HCT116 (cell line): Measurements from ENCODE around the gene SH3D21. TPM values are rescaled to one million over a fixed set of nuclear protein-coding genes. Genes with fewer than 3 reads are reported as not detected.

ENCODE experiments used
- ATAC-seq: fragments of 200-7000 bp; cut with Tn5 transposase; 2 replicates; pipeline ENCODE4 v1.9.1; 2020; ENCODE audit warnings: mild to moderate bottlenecking, moderate library complexity
- Bru-seq: library from RNA; stranded (reverse); fragments of 400-500 nt; gene quantifications from one replicate; lab custom pipeline; 2021; lab: Mats Ljungman, UMichigan
- BruChase-seq, 2 experiments: library from RNA; stranded (reverse); fragments of 400-500 nt; gene quantifications; one replicate each; lab custom pipeline; 2021; lab: Mats Ljungman, UMichigan
- BruUV-seq: library from RNA; stranded (reverse); fragments of 400-500 nt; replicated peaks from 2 replicates; lab custom pipeline; 2021; lab: Mats Ljungman, UMichigan
- CTCF ChIA-PET: fragments of 300-600 bp; sonication (Branson Sonifier 250); formaldehyde crosslinking; loops from one replicate; lab custom pipeline; 2021; ENCODE audit warnings: antibody characterized with exemption; lab: Charles Lee
- POLR2A ChIA-PET: fragments of 300-600, 350-600 bp; sonication (Branson Sonifier 250); formaldehyde crosslinking; loops from one replicate; lab custom pipeline; 2021; ENCODE audit warnings: antibody characterized with exemption; lab: Charles Lee
- RAD21 ChIA-PET, 2 experiments: fragments of 300-600 bp; sonication (Branson Sonifier 250); formaldehyde crosslinking; loops; one replicate each; lab custom pipeline; 2023; ENCODE audit warnings: low total read pairs in 2 of 2; ENCODE audit not compliant: uncharacterized antibody in 2 of 2, unreplicated experiment in 2 of 2, low non-redundant PET in 1 of 2; lab: Charles Lee
- DNase-seq: peaks from one replicate; pipeline ENCODE4 v3.0.0-alpha.2; 2010; ENCODE audit warnings: low read depth, low spot score
- H2AFZ ChIP-seq: fragments of 200-600 bp; shearing (Covaris generic), sonication (generic); 2 replicates; pipeline ENCODE4 v1.6.1; 2017; ENCODE audit warnings: low read depth, mixed run types, mixed read lengths, antibody characterized with exemption, low read length; ENCODE audit not compliant: poor library complexity, severe bottlenecking
- H3K27ac ChIP-seq: 2 replicates; pipeline ENCODE4 v1.5.1; 2012; ENCODE audit warnings: low read depth, low read length
- H3K27me3 ChIP-seq: fragments of 200-600 bp; sonication (generic); 2 replicates; pipeline ENCODE4 v1.6.1; 2016; ENCODE audit warnings: mixed run types, low read length, mixed read lengths; ENCODE audit not compliant: insufficient read depth
- H3K36me3 ChIP-seq, 2 experiments: fragments of 200-500 bp in 1 of 2; fragments of 200-600 bp in 1 of 2; sonication (Bioruptor generic) in 1 of 2; sonication (generic) in 1 of 2; 2 replicates each; pipeline versions ENCODE4 v1.5.1 to v1.6.1; 2014 to 2016; ENCODE audit warnings: low read length in 2 of 2, inconsistent platforms in 1 of 2, mixed read lengths in 1 of 2, mixed run types in 1 of 2; ENCODE audit not compliant: insufficient read depth in 2 of 2, control insufficient read depth in 1 of 2
- H3K4me1 ChIP-seq, 2 experiments: fragments of 200-600 bp in 1 of 2; sonication (generic) in 1 of 2; 2 replicates each; pipeline versions ENCODE4 v1.5.1 to v1.6.1; 2012 to 2017; ENCODE audit warnings: low read length in 2 of 2, inconsistent platforms in 1 of 2, mild to moderate bottlenecking in 1 of 2, mixed read lengths in 1 of 2, mixed run types in 1 of 2, moderate library complexity in 1 of 2; ENCODE audit not compliant: insufficient read depth in 2 of 2, control insufficient read depth in 1 of 2
- H3K4me2 ChIP-seq: fragments of 200-600 bp; sonication (generic); 2 replicates; pipeline ENCODE4 v1.6.1; 2017; ENCODE audit warnings: mixed run types, low read length, mixed read lengths
- H3K4me3 ChIP-seq, 2 experiments: fragments of 200-600 bp in 1 of 2; sonication (generic) in 1 of 2; replicated peaks in 1 of 2; 2 replicates each; pipeline ENCODE4 v1.5.1; 2011 to 2016; ENCODE audit warnings: low read length in 2 of 2, control low read depth in 1 of 2, low read depth in 1 of 2, mild to moderate bottlenecking in 1 of 2, mixed read lengths in 1 of 2, mixed run types in 1 of 2
- H3K79me2 ChIP-seq: fragments of 200-600 bp; sonication (generic); 2 replicates; pipeline ENCODE4 v1.6.1; 2017; ENCODE audit warnings: mild to moderate bottlenecking, mixed run types, low read length, moderate library complexity, mixed read lengths; ENCODE audit not compliant: insufficient read depth
- H3K9ac ChIP-seq: fragments of 200-600 bp; sonication (generic); 2 replicates; pipeline ENCODE4 v1.6.1; 2016; ENCODE audit warnings: low read length, mixed read lengths
- H3K9me2 ChIP-seq: fragments of 200-600 bp; sonication (generic), shearing (Covaris generic); 2 replicates; pipeline ENCODE4 v1.6.1; 2017; ENCODE audit warnings: mixed run types, mild to moderate bottlenecking, moderate library complexity; ENCODE audit not compliant: insufficient read depth
- H3K9me3 ChIP-seq, 2 experiments: fragments of 200-500 bp in 1 of 2; fragments of 200-600 bp in 1 of 2; sonication (Bioruptor generic) in 1 of 2; sonication (generic) in 1 of 2; 2 replicates each; pipeline ENCODE4 v1.6.1; 2014 to 2017; ENCODE audit warnings: low read length in 2 of 2, mixed read lengths in 2 of 2, inconsistent platforms in 1 of 2, low read depth in 1 of 2, mild to moderate bottlenecking in 1 of 2, mixed run types in 1 of 2, moderate library complexity in 1 of 2; ENCODE audit not compliant: control insufficient read depth in 1 of 2, insufficient read depth in 1 of 2
- H4K20me1 ChIP-seq: fragments of 200-600 bp; sonication (generic), shearing (Covaris generic); 2 replicates; pipeline ENCODE4 v1.6.1; 2017; ENCODE audit warnings: mixed run types, mild to moderate bottlenecking, moderate library complexity; ENCODE audit not compliant: insufficient read depth
- CBX3 ChIP-seq: IDR thresholded peaks from 2 replicates; pipeline ENCODE4 v1.6.1; 2012; ENCODE audit warnings: low read depth
- MAX ChIP-seq: IDR thresholded peaks from 2 replicates; pipeline ENCODE4 v1.6.1; 2012
- POLR2AphosphoS5 ChIP-seq: IDR thresholded peaks from 2 replicates; pipeline ENCODE4 v1.6.1; 2011; ENCODE audit warnings: mild to moderate bottlenecking, low read depth, low read length, moderate library complexity
- TCF7L2 ChIP-seq: IDR thresholded peaks from 2 replicates; pipeline ENCODE4 v1.7.0; 2011; ENCODE audit warnings: borderline replicate concordance, inconsistent platforms; ENCODE audit not compliant: insufficient read depth, insufficient read length; ENCODE audit errors: extremely low read depth
- ZFX ChIP-seq: fragments of 450-650 bp; IDR thresholded peaks from 2 replicates; pipeline ENCODE4 v1.6.1; 2017
- intact Hi-C: fragments of 100-400 bp; cut with micrococcal nuclease; formaldehyde crosslinking; loops from 2 replicates; pipeline ENCODE4 v1.10.0; 2022
- long read RNA-seq: library from polyadenylated mRNA; unstranded; transcript quantifications from one replicate; pipeline ENCODE4 v2.0.0, GENCODE V29; 2021; ENCODE audit not compliant: unreplicated experiment
- polyA plus RNA-seq: library from polyadenylated mRNA; unstranded; fragments of >200 nt; gene quantifications from 2 replicates; pipeline ENCODE4 v1.2.1, GENCODE V29; 2012; ENCODE audit warnings: missing spikeins
- total RNA-seq: library from RNA; stranded (reverse); gene quantifications from one replicate; pipeline ENCODE4 v1.2.1, GENCODE V29; 2021; ENCODE audit not compliant: unreplicated experiment

The SH3D21 gene
- total RNA-seq (9.3 TPM), Bru-seq, nascent RNA (percentile 60 among the genes with signal in this experiment), BruChase-seq, experiment 1, labeled RNA remaining after a 6-hour chase (percentile 66 among the genes with signal in this experiment), BruChase-seq, experiment 2, labeled RNA remaining after a 2-hour chase (percentile 58 among the genes with signal in this experiment)
- polyA plus RNA-seq, result 5.4 and 6.9 TPM in 2 replicates
- long read RNA-seq, result 0 reads

DNA sequence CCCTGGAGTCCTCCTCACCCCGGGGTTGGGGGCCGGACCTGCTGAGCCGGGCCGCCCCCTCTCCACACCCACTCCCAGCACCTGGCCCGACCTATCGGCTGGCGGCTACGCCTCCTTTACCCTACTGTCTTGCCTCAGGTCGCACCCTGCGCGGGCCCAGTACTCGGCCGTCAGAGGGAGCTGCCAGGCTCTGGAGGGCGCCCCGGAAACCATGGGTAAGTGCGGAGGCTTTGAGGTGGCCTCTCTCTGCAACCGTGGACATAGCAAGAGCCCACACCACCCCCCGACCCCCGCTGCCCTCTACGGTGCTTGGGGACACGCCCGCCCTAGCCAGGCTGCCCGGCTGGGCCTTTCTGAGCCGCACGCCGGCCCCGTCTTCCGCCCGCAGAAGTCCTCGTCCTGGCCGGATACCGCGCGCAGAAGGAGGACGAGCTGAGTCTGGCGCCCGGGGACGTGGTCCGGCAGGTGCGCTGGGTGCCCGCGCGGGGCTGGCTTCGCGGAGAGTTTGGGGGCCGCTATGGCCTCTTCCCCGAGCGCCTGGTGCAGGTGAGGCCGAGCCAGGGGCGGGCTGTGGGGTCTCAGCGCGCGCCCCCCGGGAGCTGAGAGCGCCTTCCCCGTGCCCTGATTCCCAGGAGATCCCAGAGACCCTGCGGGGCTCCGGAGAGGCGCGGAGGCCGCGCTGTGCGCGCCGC, at the start of gene SH3D21:
TSS of gene SH3D21 (plus strand) at position 159 of the 692 bp plus-strand sequence. CDS start at position 212, 53 bp downstream.
- CTCF ChIA-PET, result no interaction called here

More for the DNA sequence above, at the start of gene SH3D21:
- Histone ChIP-seq H3K9me2 (no peaks in the 10 kb centered on the region), H3K9me3 (no peaks in the 10 kb centered on the region), H3K4me1 (peaks cover 4 to 23% of the 10 kb centered on the region in 2 experiments; a peak in 1 of 4 replicates), H3K4me2 (peak within 1 kb of the TSS; percentile 82), H3K27me3 (no peaks in the 10 kb centered on the region), H3K4me3 (peak within 1 kb of the TSS; percentile 60 to 67), H3K36me3 (peaks cover 29% of the 10 kb centered on the region in 2 experiments), H4K20me1 (no peaks in the 10 kb centered on the region), H3K9ac (peak within 1 kb of the TSS; percentile 63), H3K79me2 (peaks cover 11% of the 10 kb centered on the region; the same call in 1 of the 2 replicates), H2AFZ (no peak within 1 kb of the TSS), H3K27ac (peak within 1 kb of the TSS; percentile 81)
- RAD21 ChIA-PET, result interaction anchor here in 1 of 2 experiments (1.5 kb wide), 1 partner anchor 157 kb away, joined by 3 read pairs; no protein-coding TSS in a partner anchor
- ATAC-seq, result peak; percentile 76
- no TSS peak for BruUV-seq
- intact Hi-C loops, result no loop called here
- peak; percentile 44; the same call in 1 of the 2 replicates for TF ChIP-seq POLR2AphosphoS5
- peak; percentile 13; the same call in 1 of the 2 replicates for TF ChIP-seq MAX
- TF ChIP-seq CBX3, result no peak
- peak; percentile 56; the same call in 1 of the 2 replicates for TF ChIP-seq ZFX
- peak; percentile 85 for TF ChIP-seq TCF7L2
- POLR2A ChIA-PET, result interaction anchor here (0.6 to 2.0 kb wide), 3 partner anchors 80 to 173 kb away, joined by 3 to 12 read pairs (median 4); no protein-coding TSS in a partner anchor
- DNase-seq, result no peak
